ENCODE measurements around the gene ARL2BP.
"Not testable (repeated sequence)": the region's sequence is repeated elsewhere in the genome, so short reads cannot be mapped to it uniquely, and the experiment has no call there.

The ARL2BP gene

GRCh38 chr16:57258910-57259475 is 13.9 kb downstream of the ARL2BP start:
- H3K4me3 ChIP-seq: no peak overlapping the region
- peak overlapping the region in 1 of 21 experiments; percentile 45 for H3K27ac ChIP-seq

GRCh38 chr16:57260294-57260929 is 15.4 kb downstream of the ARL2BP start:
- Histone ChIP-seq H3K4me3 (no peak overlapping the region), H3K27ac (peak overlapping the region in 20 of 21 experiments; percentile 10 to 82 (median 68))

GRCh38 chr16:57261806-57262205 is 16.7 kb downstream of the ARL2BP start:
- H3K27ac ChIP-seq: no peak overlapping the region

GRCh38 chr16:57262841-57263540 is 17.9 kb downstream of the ARL2BP start:
- Histone ChIP-seq H3K27ac (peak overlapping the region in 11 of 21 experiments; percentile 1 to 72 (median 50)), H3K4me3 (no peak overlapping the region)

More at GRCh38 chr16:57261806-57262205, 16.7 kb downstream of the ARL2BP start:
- H3K4me3 ChIP-seq: no peak overlapping the region

GRCh38 chr16:57263541-57264351 is 18.7 kb downstream of the ARL2BP start:
- H3K4me3 ChIP-seq: no peak overlapping the region
- peak overlapping the region in 10 of 21 experiments; percentile 1 to 72 (median 46) for H3K27ac ChIP-seq

- Histone ChIP-seq H3K4me3 (no peak overlapping the region), H3K27ac (peak overlapping the region in 6 of 21 experiments; percentile 4 to 78 (median 57))
These were observed 19.3 kb downstream of the ARL2BP start for GRCh38 chr16:57264381-57264780.

- Histone ChIP-seq H3K4me3 (no peak overlapping the region), H3K27ac (peak overlapping the region in 13 of 21 experiments; percentile 3 to 83 (median 58))
These were observed 19.9 kb downstream of the ARL2BP start for GRCh38 chr16:57264950-57265371.

- Histone ChIP-seq H3K27ac (peak overlapping the region in 19 of 21 experiments; percentile 3 to 83 (median 58)), H3K4me3 (no peak overlapping the region)
These were observed 20.9 kb downstream of the ARL2BP start for GRCh38 chr16:57265850-57266530.

- H3K4me3 ChIP-seq: no peak overlapping the region
- peak overlapping the region in 16 of 21 experiments; percentile 11 to 83 (median 68) for H3K27ac ChIP-seq
These were observed 21.6 kb downstream of the ARL2BP start for GRCh38 chr16:57266531-57267260.

- H3K27ac ChIP-seq: peak overlapping the region in 10 of 21 experiments; percentile 28 to 83 (median 69)
- not testable (repeated sequence) for H3K4me3 ChIP-seq
These were observed 22.3 kb downstream of the ARL2BP start for GRCh38 chr16:57267343-57267742.

- H3K4me3 ChIP-seq: no peak overlapping the region
- H3K27ac ChIP-seq: peak overlapping the region in 8 of 21 experiments; percentile 19 to 83 (median 53)
These were observed 24.0 kb downstream of the ARL2BP start for GRCh38 chr16:57268804-57269800.

- H3K27ac ChIP-seq: no peak overlapping the region
- H3K4me3 ChIP-seq: no peak overlapping the region
These were observed 25.4 kb downstream of the ARL2BP start for GRCh38 chr16:57270221-57271062.

GRCh38 chr16:57271063-57271345 is 25.9 kb downstream of the ARL2BP start:
- Histone ChIP-seq H3K4me3 (no peak overlapping the region), H3K27ac (no peak overlapping the region)

GRCh38 chr16:57271867-57272495 is 26.9 kb downstream of the ARL2BP start:
- peak overlapping the region in 2 of 21 experiments; percentile 4 to 30 for H3K27ac ChIP-seq
- H3K4me3 ChIP-seq: no peak overlapping the region

- H3K4me3 ChIP-seq: no peak overlapping the region
- no peak overlapping the region for H3K27ac ChIP-seq
These were observed 28.3 kb downstream of the ARL2BP start for GRCh38 chr16:57273359-57273758.

- Histone ChIP-seq H3K4me3 (no peak overlapping the region), H3K27ac (no peak overlapping the region)
These were observed 28.8 kb downstream of the ARL2BP start for GRCh38 chr16:57273826-57274225.

Measured in skin epidermis (tissue), 12 donors.